Stimulated activated CD8-positive, alpha-beta memory T cell treated with anti-CD3 and anti-CD28 coated beads, Interleukin-12 subunit alpha, Interleukin-12 subunit beta, amount 100 ng/mL, for 24 hours (primary cell): ENCODE measurements around the gene OR11L1.

Source experiments
- DNase-seq: peaks from one replicate; pipeline ENCODE4 v3.0.0-alpha.2; 2020; ENCODE audit errors: extremely low read depth

Gene OR11L1

GRCh38 chr1:247812637-247813036, 29.1 kb downstream of the OR11L1 start:
- no peak for DNase-seq

- DNase-seq: no peak
Measured at GRCh38 chr1:247797518-247797917, 44.2 kb downstream of the OR11L1 start.
